IPS-NIHi11 (cell line): ENCODE data around the gene ACTL8.

Experiments used
- DNase-seq: peaks from one replicate; pipeline ENCODE4 v3.0.0; 2012; ENCODE audit warnings: mixed read lengths, low spot score

The ACTL8 gene

DNA sequence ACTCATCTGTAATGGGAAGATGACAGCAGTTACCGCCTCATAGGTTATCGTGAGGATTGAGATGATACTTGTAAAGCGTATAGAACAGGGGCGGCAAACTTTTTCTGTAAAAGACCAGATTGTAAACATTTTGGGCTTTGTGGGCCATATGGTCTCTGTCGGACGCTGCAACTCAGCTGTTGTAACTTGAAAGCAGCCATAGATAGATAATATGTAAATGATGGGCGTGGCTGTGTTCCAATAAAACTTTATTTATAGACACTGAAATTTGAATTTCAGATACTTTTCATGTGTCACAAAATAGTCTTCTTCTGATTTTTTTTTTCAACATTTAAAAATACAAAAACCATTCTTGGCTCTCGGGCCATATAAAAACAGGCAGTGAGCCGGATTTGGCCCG, 15.8 kb downstream of the ACTL8 start:
- DNase-seq: no peak

DNA sequence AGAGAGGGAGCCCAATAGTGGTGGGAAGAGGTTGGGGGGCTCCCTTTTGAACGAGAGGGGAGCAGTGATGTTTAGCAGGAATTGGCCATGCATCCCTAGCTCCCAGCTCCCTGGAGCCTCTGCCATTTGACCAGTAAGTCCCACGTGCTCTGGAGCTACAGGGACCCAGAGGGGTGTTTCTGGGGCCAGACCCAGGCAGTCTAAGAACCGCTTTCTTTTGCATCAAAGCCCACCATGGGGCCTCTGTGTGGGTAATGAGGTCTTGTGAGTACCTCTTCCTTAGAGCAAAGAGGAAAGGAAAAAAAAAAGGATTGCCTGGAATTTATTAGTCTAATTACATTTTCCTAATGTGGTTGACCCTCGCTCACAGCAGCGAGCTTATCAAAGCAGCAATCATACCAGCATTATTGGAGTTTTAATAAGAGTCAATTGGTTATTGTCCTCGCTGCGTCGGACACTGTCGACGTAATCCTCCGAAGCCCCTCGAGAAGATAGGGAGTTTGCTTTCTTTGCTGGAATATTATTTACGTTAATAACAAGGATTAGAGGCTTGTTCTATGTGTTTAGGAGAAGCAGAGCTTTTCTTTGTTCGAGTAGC, 17.6 kb downstream of the ACTL8 start:
- DNase-seq: no peak

DNA sequence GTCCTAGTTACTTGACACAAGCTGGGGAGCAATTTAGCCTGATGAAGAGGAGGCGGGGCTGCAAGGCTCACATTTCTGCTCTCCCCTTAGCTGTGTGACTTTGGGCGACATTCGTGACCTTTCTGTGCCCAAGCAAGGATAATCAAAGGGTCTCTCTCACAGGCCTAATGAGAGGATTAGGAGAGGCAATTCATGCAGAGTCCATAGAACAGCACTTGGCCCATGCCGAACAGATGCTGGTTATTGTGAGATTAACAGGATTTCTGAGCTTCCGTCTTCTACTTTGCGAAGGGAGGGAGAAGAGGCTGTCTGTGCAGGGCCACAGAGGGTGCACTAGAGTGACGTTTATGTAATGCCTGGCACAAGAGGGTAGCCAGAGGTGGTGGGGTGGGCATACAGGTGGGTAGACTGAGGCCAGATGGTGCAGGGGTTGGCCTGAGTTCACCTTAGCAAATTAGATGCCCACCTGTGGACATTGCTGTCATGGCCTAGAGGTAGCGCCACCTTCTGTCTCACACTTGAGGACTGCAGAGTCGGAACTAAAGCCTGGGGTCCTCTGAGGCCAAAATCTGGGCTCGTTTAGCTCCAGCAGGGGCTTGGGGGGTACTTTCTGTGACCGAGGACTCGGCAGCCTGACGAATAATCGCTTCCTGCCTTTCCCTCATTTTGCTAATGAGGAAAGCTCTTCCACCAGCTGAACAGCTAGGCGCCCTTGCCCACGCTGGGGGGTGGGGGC, 18.6 kb downstream of the ACTL8 start:
- no peak for DNase-seq

DNA sequence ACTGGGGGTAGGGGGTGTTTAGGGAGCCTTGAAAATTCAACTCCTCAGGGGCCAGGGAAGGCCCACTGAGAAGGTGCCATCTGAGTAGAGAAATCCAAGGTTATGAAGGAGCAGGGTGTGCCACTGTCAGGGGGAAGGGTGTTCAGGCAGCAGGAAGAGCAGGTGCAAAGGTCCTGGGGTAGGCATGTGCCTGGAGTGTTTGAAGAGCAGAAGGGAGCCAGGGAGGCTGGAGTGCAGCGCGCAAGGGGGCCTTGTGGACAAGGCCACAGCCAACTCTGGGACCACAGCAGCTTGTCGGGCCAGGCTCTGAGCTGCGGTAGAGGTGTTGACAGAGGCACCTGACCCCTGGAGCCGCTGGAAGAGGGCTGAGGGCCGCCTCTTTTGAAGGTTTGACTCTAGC, 19.3 kb downstream of the ACTL8 start:
- DNase-seq: no peak

DNA sequence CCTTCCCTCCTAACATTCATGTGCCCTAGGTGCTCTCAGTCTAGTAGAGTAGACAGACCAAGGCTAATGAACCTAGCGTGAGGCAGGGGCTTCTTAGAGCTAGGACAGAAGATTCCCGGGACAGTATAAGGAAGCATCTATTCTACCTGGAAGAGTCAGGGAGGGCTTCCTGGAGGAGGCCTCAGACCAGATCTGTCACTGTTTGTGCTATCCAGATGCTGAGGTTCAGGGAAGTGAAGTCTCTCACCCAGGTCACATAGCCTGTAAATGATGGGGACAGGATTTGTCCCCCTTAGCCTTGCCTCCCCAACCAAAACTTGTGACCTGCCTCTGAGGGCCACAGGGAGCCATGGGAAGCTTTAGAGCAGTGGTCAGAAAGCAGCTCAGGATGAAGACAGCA, 20.7 kb downstream of the ACTL8 start:
- DNase-seq: no peak

DNA sequence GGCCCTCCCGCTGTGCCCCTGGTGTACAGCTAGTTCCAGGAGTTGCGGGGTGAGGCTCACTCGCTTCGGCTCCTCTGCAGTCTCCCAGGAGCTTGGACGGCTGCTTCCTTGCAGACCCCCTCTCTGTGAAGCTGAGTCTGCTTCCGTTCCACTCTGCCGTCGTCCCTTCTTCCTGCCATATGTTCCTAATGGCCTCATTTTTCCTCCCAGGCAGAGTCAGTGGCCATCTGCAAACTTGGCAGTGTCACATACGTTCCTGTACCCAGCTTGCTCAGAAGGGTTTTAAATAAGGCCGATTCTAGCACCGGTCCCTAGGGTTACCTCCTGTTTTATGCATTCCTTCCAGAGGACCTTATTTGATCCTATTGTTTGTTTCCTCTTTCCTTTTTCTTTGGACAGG, 21.3 kb downstream of the ACTL8 start:
- no peak for DNase-seq

DNA sequence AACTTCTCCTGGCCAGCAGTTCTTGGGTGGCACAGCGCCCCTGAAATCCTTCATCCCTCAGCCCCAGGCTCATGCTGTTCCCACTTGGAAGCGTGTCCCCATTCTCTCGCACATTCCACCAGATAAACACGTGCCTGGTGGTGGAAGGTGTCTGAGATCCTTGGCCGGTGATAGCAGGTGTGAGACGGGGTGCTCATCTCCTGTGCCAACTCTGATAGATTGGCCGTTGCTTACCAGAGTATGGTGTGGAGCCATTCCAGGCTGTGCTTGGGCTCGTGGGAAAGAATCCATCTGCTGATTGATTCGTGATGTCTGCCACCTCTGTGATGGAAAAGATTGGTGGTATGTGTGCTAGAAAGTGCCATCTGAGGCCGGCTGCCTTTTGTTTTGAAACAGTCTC, 22.2 kb downstream of the ACTL8 start:
- DNase-seq: no peak

DNA sequence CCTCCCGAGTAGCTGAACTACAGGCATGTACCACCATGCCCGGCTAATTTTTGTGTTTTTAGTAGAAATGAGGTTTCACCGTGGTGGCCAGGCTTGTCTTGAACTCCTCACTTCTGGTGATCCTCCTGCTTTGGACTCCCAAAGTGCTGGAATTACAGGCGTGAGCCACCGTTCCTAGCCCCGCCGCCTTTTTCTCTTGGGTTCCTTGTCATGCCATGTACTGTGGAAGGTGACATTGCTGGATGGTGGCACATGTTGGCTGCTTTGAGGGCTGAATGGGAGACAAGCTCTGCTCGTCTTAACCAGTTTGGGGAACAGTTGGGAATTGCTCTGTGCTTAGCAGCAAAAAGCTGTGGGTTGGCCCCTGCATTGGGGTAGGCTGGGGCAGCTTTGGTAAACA, 22.7 kb downstream of the ACTL8 start:
- no peak for DNase-seq

DNA sequence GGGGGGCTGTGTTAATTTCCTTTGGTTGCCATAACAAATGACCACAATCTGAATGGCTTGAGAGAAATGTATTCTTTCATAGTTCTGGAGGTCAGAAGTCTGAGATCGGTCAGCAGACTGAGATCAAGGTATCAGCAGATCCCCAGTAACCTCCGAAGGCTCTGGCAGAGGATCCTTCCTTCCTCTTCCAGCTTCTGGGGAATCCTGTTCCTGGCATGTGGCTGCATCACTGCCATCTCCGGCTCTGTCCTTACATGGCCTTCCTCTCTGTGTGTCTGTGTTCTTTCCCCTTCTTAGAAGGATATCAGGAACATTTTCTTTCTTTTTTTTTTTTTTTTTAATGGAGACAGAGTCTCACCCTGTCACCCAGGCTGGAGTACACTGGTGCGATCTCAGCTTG, 25.8 kb downstream of the ACTL8 start:
- DNase-seq: no peak

DNA sequence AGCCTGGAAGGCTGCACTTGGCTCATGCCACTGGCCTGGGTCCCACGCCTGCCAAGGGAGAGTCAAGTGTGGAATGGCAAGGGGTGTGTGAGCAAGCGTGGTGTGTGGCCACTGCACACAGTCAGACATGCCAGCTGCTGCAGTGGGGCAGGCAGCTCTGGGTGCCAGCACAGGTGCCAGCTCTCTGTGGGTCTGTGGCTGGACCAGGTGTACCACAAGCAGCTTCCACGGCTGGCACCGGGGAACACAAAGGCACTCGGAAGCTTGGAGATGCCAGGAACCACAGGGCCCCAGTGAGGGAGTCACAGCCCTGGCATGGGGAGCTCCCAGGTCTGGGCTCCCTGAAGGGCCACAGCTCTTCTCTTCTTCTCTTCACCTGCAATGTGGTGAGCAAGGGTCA, 34.8 kb downstream of the ACTL8 start:
- no peak for DNase-seq

DNA sequence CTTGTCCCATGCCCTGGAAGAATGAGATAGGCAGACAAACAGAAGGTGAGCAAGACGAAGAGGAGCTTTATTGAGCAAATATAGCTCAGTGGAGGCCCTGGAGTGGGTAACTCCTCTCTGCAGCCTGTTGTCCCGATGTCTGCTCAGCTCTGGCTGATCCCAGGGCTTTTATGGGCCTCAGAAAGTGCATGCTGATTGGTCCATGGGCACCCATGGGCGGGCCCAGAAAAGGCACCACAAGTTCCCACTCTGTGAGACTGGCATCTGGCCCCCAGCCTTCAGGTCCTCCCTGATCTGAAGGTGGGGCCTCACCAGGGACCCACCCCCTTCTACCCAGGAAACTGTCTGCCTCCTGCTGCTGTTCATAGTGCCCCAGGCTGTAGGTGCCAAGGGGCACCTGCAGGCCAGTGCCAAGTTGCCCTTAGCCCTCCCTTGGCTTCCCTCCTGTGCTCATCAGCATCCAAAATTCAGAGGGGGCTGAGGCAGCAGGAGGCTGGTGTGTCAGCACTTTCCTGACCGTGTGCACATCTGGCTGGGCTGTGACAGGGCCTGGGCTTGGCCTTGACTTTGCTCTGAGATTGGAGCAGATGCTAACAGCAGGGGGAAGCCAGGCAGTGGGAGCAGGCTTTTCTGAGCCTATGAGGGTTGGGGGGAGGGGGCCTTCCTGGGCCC, 35.4 kb downstream of the ACTL8 start:
- no peak for DNase-seq

DNA sequence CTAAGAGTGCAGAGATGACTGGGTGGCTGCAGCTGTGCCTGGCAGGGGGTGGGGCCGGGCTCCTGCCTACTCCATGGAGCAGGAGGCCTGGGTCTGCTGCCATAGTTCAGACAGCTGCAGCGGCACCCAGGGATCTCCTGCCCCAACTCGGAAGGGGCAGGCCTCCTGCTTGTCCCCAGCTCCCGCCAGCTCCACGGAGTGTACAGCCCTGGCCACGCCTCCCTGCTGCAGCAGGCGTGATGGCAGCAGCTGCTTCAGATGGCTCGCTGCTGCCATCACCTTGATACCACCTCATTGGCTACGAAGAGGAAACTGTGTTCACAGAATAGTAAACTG, 35.9 kb downstream of the ACTL8 start:
- no peak for DNase-seq

DNA sequence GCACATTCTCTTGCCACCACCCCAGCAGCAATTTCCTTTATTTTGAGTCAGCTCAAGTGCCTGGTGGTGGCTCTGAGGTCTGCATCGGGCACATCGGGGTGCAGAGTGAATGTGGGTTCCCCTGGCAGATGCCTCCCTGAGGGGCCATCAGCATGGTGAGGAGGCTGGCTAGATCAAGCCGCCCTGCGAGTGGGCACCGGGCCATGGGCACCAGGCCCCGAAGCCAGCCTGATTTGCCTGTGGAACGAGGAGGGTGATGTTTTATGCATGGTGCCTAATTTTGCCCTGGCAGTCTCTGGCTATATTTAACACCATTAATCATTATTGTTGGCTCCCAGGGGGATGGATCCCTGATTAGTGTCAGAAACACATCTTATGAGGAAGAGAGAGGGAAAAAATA, 36.3 kb downstream of the ACTL8 start:
- no peak for DNase-seq

DNA sequence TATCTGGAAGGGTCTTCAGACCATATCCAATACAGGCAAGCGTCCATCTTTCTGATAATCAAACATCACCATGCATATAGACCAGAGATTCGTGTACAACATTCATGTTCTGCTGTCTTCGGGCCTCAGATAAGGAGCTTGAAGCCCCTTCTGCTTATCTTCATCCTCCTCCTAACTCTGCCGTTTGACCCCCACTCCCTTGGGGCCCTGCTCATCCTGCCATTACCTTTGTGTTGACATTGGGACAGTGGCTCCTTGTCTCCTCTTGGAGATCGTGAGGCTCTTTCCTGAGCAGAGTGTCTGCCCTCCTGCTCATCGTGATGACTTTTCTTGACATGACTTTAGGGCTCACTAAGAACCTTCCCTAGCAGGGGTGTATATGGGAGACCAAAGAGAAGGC, 37.3 kb downstream of the ACTL8 start:
- DNase-seq: no peak

DNA sequence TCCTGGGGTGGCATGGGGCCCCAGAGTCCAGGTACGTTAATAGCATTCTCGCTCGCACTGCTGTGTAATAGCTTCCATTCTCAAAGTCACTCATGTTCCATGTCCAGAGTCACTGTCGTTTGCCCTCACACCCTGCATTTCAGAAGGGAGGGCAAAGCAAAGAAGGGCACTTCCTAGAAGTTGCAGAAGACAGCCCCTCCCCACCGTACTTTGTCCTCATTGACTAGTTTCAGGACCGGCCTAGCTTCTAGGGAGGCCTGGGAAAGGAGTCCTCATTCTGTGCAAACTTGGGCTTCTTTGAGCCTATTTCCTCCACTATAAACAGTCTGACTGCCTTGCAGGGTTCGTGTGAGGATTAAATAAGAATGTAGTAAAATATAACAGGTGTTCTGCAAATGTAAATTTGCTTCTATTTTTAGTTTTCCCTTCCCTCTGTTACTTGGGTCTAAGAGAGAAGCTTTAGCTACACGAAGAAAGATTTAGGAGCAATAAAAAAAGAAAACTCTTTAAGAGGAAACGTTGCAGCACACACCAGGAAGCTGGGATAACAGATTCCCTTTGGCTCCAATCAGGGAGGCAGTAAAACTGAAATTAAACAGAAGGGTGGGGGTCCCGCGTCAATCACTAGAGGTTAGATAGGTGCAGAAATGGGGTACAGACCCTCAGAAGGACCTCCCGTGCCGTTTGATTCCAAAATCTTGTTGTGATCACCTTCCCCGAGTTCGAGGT, 40.1 kb downstream of the ACTL8 start:
- no peak for DNase-seq

DNA sequence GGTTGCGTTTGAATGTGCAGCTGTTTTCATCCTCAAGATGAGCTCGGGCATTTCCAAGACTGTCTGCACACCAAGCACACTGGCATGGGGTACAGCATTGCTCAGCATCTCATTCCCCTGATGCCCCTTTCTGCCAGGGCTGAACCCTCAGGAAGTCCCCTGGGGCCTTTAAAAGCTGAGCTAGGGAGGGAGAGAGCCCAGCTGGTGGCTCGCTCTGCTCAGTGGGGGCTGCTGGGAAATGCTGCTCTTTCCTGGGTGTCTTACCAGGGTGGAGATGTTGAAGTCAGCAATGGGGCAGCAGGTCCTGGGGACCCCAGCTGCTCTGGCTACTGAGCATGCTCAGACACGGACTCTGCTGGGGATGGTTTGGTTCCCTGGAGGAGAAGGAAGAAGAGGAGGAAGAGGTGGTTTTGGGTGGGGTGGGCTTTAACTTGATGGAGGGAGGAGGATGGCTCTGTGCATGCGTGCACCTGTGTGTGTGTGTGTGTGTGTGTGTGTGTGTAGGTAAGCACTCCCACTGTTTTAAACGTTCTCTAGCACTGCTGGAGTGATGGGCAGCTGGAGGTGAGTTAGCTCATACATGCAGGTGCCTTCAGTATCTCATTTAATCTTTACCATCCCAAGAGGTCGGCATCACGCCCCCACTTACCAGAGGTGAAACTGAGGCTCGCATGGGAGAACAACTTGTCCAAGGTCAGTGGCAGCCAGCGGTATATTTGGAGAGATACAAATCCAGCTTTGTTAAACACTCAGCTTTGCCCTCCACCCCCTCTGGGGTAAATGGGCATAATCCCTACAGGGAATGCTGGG, 40.9 kb downstream of the ACTL8 start:
- DNase-seq: no peak

DNA sequence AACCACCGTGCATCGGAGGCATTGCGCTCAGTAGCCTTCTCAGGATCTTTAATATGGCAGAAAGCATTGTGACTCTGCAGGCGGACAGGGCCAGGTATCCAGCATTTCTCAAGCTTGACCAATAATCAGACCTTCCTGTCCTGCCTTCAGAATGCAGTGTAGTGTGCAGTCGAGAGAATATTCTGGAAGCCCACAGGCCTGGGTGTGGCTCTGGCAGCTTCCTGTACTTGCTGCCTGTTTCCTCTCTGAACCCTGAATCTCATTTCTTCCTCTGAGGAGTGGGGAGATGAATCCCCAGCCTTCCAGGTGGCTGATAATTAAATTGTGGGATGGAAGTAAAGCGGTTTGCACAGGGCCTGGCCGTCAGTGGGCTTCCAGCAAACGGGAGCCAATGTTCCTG, 42.3 kb downstream of the ACTL8 start:
- DNase-seq: no peak

DNA sequence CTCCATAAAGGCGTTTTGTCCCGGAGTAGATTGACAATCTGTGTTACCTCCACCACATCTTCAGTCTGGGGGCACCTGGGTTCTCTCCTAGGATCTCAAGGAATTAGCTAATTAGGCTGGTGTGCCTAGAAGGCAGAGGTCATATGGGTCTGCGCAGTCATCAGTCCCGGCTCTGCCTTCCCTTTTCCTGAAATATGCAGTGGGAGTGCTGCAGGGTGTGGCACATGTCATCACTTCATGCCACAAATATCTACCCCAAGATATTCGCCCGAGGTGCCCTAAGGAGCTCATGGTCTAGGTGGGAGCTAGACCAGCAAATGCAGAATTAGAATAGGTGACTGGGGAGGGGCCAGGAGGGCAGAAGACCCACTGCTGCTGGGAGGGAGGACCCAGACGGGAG, 42.9 kb downstream of the ACTL8 start:
- no peak for DNase-seq

DNA sequence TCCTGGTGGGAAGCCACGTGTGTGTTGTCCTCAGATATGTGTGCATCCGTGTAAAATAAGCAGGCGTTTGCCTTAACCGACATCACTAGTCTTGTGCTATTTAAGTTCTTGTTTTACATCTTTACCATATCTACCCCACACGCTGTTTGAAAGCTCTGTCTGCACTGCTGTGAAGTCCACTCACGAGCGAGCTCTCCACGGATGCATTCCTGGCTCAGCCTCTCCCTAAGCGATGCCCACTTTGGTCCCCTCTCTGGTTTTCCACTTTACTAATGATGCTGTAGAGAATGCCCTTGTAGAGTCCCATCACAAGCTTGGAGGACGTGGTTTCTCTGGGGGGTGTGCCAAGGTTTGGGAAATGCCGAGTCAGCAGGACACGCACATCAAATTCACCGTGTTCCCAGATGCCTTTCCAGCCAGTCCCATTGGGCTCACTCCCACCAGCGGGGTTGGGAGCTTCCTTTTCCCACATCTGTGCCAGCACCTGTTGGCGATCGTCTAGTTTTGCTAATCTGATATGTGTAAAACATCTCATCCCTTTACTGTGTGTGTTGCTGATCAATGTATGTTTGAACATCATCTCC, 43.8 kb downstream of the ACTL8 start:
- no peak for DNase-seq

DNA sequence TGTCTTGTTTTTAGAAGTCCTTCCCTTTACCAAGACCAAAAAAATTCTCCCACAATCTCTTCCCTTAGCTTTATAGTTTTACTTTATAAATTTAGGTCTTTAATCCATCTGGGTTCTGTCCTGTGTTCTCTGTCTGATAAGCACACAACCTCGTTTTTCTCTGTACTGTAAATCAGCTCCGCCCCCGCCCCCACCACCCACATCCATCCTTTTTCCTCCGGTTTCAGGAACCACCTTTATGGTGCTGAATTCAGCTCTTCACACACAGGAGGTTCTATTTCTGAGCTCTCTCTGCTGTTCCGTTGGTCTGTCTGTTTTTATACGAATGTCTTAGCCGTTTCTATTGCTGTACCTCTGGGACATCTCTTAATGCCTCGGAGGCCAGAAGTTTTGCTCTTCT, 44.5 kb downstream of the ACTL8 start:
- no peak for DNase-seq

DNA sequence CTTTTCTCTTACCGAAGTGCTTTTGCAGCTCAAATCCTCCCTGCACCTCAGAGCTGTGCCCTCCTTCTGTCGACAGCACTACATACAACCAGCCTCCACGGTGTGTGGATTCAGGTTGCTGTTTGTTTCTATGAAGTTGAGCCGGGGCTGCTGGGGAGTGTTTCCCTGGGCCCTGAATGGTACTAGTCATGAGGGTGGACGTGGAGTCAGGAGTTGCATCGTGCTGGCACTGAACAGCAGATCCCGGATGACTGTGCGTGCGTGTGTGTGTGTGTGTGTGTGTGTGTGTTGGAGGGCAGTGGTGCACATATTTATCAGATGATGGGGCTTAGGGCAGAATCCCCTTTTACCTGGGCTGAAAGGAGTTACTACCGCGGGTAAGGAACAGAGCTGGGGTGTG, 47.0 kb downstream of the ACTL8 start:
- no peak for DNase-seq

DNA sequence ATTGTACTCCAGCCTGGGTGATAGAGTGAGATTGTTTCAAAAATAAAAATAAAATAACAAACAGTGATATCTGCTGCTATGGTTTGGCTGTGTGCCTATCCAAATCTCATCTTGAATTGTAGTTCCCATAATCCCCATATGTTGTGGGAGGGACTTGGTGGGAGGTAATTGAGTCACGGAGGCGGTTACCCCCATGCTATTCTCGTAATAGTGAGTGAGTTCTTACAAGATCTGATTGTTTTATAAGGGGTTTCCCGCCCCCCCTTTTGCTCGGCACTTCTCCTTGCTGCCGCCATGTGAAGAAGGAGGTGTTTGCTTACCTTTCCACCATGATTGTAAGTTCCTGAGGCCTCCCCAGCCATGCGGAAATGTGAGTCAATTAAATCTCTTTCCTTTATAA, 47.8 kb downstream of the ACTL8 start:
- DNase-seq: no peak
